Measurements from ENCODE around the gene CORIN. TPM values are rescaled to one million over a fixed set of nuclear protein-coding genes. Genes with fewer than 3 reads are reported as not detected.
"Not testable (repeated sequence)": the region's sequence is repeated elsewhere in the genome, so short reads cannot be mapped to it uniquely, and the experiment has no call there.

CORIN gene
- total and polyA plus RNA-seq, 4 donors: 1.4 to 1.9 (median 1.7) TPM

DNA sequence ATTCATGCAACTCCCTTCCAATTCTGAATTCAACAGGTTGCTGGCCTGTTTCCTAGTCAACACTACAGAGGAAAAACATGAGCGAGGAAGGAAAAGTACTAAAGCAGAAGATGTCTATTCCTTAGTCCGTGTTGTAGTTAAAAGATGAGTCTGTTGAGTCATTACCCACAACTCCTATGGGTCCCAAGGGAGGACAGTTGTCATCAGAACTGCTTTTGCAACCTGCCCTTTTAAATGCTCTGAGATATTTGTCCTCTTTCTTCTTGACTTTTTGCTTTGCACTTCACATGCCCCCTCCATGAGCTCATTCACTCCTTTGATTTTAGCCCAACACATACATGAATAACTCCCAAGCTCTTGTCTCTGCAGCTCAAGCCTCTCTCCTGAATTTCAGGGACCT, 119.2 kb downstream of the CORIN start:
- no peaks in the 10 kb centered on the region for H3K36me3 ChIP-seq (ENCODE audit: control insufficient read depth, insufficient read depth, low read length)
- WGBS (ENCODE audit: insufficient coverage): no CpG with 5 or more reads among the region's 2 CpGs
- H3K4me3 ChIP-seq (ENCODE audit: low read depth, low read length): no peak overlapping the region
- DNase-seq (ENCODE audit: low read depth in 4 of 6, low spot score in 6 of 6): no peak
- H3K4me1 ChIP-seq (ENCODE audit: control insufficient read depth, insufficient read depth, low read length): no peaks in the 10 kb centered on the region
- no peaks in the 10 kb centered on the region for H3K9me3 ChIP-seq (ENCODE audit: control insufficient read depth, insufficient read depth, low read length)
- no peak overlapping the region for H3K27ac ChIP-seq (ENCODE audit: low read depth, low read length)
- H3K27me3 ChIP-seq (ENCODE audit: control insufficient read depth, insufficient read depth, low read length): no peaks in the 10 kb centered on the region

DNA sequence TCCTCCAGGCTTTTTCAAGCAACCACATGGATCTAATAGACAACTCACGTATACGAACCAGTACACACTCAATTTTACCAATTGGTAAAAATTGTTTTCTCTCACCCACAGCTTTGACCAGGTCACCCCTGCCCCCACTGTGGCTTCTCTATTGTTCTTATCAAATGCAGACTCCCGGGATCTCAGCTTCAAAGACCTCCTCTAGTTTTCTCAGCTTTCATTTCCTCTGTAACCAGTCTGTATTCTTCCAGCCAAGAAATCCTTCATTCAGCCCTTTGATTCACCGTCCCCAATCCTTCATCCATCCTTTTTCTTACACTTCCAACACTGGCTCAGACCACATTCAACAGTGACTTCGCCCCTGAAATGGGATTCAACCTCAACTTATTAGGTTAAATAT, 120.7 kb downstream of the CORIN start:
- WGBS (ENCODE audit: insufficient coverage): 31% methylated on average over 4 of the region's 5 CpGs
- Histone ChIP-seq H3K36me3 (ENCODE audit: control insufficient read depth, insufficient read depth, low read length) (no peaks in the 10 kb centered on the region), H3K4me1 (ENCODE audit: control insufficient read depth, insufficient read depth, low read length) (no peaks in the 10 kb centered on the region), H3K27ac (ENCODE audit: low read depth, low read length) (no peak overlapping the region), H3K9me3 (ENCODE audit: control insufficient read depth, insufficient read depth, low read length) (no peaks in the 10 kb centered on the region), H3K4me3 (ENCODE audit: low read depth, low read length) (no peak overlapping the region), H3K27me3 (ENCODE audit: control insufficient read depth, insufficient read depth, low read length) (no peaks in the 10 kb centered on the region)
- DNase-seq (ENCODE audit: low read depth in 4 of 6, low spot score in 6 of 6): no peak

DNA sequence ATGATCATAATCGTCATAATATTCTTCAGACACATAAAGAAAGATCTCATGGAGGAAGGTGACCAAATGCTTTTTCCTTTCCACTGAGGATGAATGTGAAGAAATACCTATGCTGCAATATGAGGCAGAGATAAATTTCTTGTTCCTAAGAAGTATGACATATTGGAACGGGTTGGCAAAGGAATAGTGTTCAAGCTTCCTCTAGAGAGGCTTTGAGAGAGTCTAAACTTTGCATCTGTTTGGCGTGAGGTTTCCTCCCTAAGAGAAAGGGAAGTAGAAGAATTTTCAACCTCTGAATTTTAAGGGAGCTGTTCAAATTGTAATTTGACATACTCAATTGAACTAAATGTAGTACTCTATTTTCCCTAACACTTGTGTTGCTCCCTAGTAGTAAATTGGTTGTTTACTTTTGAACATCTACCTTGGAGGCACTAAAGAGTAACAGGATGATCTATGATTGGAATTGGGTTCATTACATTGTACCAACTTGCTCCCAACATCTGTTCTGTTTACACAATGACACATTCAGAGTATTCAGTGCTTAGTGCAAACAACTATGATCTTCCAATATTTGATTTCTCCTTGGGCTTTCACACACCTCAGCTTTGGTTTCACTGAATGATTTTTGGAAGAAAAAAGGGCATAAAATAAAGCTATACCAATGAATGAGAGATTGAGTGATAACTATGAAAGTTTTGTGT, 122.0 kb downstream of the CORIN start:
- H3K4me3 ChIP-seq (ENCODE audit: low read depth, low read length): no peak overlapping the region
- H3K36me3 ChIP-seq (ENCODE audit: control insufficient read depth, insufficient read depth, low read length): no peaks in the 10 kb centered on the region
- H3K27ac ChIP-seq (ENCODE audit: low read depth, low read length): no peak overlapping the region
- DNase-seq (ENCODE audit: low read depth in 4 of 6, low spot score in 6 of 6): peak in 1 of 6 donors; percentile 50
- no peaks in the 10 kb centered on the region for H3K27me3 ChIP-seq (ENCODE audit: control insufficient read depth, insufficient read depth, low read length)
- WGBS (ENCODE audit: insufficient coverage): no CpG with 5 or more reads among the region's 3 CpGs
- H3K4me1 ChIP-seq (ENCODE audit: control insufficient read depth, insufficient read depth, low read length): no peaks in the 10 kb centered on the region
- no peaks in the 10 kb centered on the region for H3K9me3 ChIP-seq (ENCODE audit: control insufficient read depth, insufficient read depth, low read length)

DNA sequence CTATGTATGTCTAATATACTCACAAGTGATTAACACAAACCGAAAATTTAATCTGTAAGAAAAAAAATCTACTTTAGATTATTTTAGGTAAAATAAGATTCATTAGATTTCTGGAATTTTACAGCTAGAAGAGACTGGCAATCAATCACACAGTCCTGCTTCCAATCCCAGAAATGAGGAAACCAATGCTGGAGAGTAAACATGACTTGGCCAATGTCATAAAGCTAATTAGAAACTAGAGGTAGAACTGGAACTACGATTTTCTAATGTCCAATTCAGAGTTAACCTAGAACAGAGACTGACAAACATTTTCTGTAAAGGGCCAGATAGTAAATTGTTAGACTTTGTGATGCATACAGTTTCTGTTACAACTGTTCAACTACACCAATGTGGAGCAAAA, 123.6 kb downstream of the CORIN start:
- H3K36me3 ChIP-seq (ENCODE audit: control insufficient read depth, insufficient read depth, low read length): no peaks in the 10 kb centered on the region
- no peaks in the 10 kb centered on the region for H3K4me1 ChIP-seq (ENCODE audit: control insufficient read depth, insufficient read depth, low read length)
- H3K4me3 ChIP-seq (ENCODE audit: low read depth, low read length): no peak overlapping the region
- no peak for DNase-seq (ENCODE audit: low read depth in 4 of 6, low spot score in 6 of 6)
- no peaks in the 10 kb centered on the region for H3K27me3 ChIP-seq (ENCODE audit: control insufficient read depth, insufficient read depth, low read length)
- no CpG with 5 or more reads among the region's 2 CpGs for WGBS (ENCODE audit: insufficient coverage)
- H3K27ac ChIP-seq (ENCODE audit: low read depth, low read length): no peak overlapping the region
- H3K9me3 ChIP-seq (ENCODE audit: control insufficient read depth, insufficient read depth, low read length): no peaks in the 10 kb centered on the region

DNA sequence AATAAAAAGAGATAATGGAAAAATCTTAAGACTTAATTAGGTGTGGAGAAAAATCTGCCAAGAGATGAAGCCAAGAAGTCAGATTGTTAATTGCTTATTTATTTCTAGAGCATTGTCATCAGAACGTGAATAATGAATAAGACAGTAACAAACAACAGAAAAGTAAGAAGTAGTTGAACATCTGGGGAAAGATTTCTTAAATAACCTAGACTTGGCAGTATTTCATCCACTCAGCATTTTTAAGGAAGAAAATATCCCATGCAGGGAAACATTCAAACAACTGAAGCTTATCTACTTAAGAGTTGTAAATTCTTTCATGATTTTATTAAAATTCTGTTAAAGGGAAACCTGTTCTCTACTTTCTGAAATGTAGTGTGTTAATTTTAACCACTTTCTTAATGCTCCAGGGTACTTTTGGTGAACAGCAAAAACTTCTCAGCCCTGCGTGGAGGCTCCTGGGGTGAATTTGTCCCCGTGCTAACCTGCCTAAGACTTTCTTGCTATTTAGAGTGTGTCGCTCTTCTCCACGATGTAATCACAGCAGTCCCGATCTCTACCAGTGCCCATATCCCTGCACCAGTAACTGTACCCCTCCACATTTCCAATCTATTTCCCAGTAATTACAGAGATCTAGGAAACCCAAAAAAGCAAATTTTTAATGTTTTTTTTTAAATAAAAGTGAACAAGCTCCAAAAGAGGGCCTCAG, 124.6 kb downstream of the CORIN start:
- no peak overlapping the region for H3K27ac ChIP-seq (ENCODE audit: low read depth, low read length)
- WGBS (ENCODE audit: insufficient coverage): 60% methylated on average over 1 of the region's 6 CpGs
- DNase-seq (ENCODE audit: low read depth in 4 of 6, low spot score in 6 of 6): peak in 1 of 6 donors; percentile 27
- H3K4me3 ChIP-seq (ENCODE audit: low read depth, low read length): no peak overlapping the region
- no peaks in the 10 kb centered on the region for H3K36me3 ChIP-seq (ENCODE audit: control insufficient read depth, insufficient read depth, low read length)
- no peaks in the 10 kb centered on the region for H3K4me1 ChIP-seq (ENCODE audit: control insufficient read depth, insufficient read depth, low read length)
- H3K9me3 ChIP-seq (ENCODE audit: control insufficient read depth, insufficient read depth, low read length): no peaks in the 10 kb centered on the region
- H3K27me3 ChIP-seq (ENCODE audit: control insufficient read depth, insufficient read depth, low read length): no peaks in the 10 kb centered on the region

DNA sequence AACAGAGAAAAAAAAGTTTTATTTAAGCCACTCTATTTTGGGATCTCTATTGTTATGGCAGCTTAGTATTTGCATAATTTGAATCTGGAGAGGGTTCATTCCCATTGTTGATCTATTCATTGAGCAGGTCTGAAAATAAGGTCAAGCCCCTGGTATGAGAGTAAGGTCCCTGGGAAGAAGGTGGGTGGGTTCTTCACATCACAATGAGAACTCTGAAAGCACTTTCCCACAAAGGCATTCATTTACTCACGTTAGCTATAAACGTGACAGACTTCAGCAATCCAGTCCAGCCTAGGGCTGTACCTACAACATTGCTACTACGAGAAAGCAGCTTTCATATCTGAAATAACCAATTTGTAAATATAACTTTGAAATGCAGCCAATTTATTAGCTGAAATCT, 126.2 kb downstream of the CORIN start:
- 30% methylated on average over 2 of the region's 3 CpGs for WGBS (ENCODE audit: insufficient coverage)
- Histone ChIP-seq H3K27me3 (ENCODE audit: control insufficient read depth, insufficient read depth, low read length) (no peaks in the 10 kb centered on the region), H3K4me1 (ENCODE audit: control insufficient read depth, insufficient read depth, low read length) (no peaks in the 10 kb centered on the region), H3K36me3 (ENCODE audit: control insufficient read depth, insufficient read depth, low read length) (no peaks in the 10 kb centered on the region), H3K9me3 (ENCODE audit: control insufficient read depth, insufficient read depth, low read length) (no peaks in the 10 kb centered on the region), H3K4me3 (ENCODE audit: low read depth, low read length) (no peak overlapping the region), H3K27ac (ENCODE audit: low read depth, low read length) (no peak overlapping the region)
- no peak for DNase-seq (ENCODE audit: low read depth in 4 of 6, low spot score in 6 of 6)

DNA sequence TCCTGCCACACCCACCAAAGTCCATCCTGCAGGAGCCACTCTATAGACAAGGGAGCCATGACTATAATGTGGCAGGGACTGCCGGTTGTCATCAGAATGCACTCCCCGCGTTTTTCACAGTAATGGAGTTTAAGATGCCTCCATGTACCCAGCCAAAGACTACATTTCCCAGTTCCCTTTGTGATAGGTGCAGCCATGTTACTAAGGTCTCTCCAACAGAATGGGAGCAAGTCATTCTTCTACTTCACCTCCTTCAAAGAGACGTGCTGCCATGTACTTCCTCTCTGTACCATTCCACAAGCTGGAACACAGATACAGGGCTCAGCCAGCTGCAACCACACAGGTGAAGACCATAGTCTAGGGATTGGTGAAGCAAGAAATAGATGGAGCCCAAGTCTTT, 126.7 kb downstream of the CORIN start:
- no peaks in the 10 kb centered on the region for H3K36me3 ChIP-seq (ENCODE audit: control insufficient read depth, insufficient read depth, low read length)
- H3K9me3 ChIP-seq (ENCODE audit: control insufficient read depth, insufficient read depth, low read length): no peaks in the 10 kb centered on the region
- H3K27me3 ChIP-seq (ENCODE audit: control insufficient read depth, insufficient read depth, low read length): no peaks in the 10 kb centered on the region
- WGBS (ENCODE audit: insufficient coverage): 96% methylated on average over 3 of the region's 4 CpGs
- H3K4me1 ChIP-seq (ENCODE audit: control insufficient read depth, insufficient read depth, low read length): no peaks in the 10 kb centered on the region
- H3K27ac ChIP-seq (ENCODE audit: low read depth, low read length): no peak overlapping the region
- no peak for DNase-seq (ENCODE audit: low read depth in 4 of 6, low spot score in 6 of 6)
- no peak overlapping the region for H3K4me3 ChIP-seq (ENCODE audit: low read depth, low read length)

DNA sequence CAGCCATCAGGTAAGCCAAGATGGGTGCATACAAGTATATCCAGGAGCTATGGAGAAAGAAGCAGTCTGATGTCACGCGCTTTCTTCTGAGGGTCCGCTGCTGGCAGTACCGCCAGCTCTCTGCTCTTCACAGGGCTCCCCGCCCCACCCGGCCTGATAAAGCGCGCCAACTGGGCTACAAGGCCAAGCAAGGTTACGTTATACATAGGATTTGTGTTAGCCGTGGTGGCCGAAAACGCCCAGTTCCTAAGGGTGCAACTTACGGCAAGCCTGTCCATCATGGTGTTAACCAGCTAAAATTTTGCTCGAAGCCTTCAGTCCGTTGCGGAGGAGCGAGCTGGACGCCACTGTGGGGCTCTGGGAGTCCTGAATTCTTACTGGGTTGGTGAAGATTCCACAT, 131.5 kb downstream of the CORIN start:
- H3K36me3 ChIP-seq (ENCODE audit: control insufficient read depth, insufficient read depth, low read length); H3K9me3 ChIP-seq (ENCODE audit: control insufficient read depth, insufficient read depth, low read length); H3K27me3 ChIP-seq (ENCODE audit: control insufficient read depth, insufficient read depth, low read length); DNase-seq (ENCODE audit: low read depth in 4 of 6, low spot score in 6 of 6); H3K4me1 ChIP-seq (ENCODE audit: control insufficient read depth, insufficient read depth, low read length); H3K27ac ChIP-seq (ENCODE audit: low read depth, low read length); H3K4me3 ChIP-seq (ENCODE audit: low read depth, low read length): not testable (repeated sequence)
- WGBS (ENCODE audit: insufficient coverage): over 99% methylated on average over 13 of the region's 18 CpGs

DNA sequence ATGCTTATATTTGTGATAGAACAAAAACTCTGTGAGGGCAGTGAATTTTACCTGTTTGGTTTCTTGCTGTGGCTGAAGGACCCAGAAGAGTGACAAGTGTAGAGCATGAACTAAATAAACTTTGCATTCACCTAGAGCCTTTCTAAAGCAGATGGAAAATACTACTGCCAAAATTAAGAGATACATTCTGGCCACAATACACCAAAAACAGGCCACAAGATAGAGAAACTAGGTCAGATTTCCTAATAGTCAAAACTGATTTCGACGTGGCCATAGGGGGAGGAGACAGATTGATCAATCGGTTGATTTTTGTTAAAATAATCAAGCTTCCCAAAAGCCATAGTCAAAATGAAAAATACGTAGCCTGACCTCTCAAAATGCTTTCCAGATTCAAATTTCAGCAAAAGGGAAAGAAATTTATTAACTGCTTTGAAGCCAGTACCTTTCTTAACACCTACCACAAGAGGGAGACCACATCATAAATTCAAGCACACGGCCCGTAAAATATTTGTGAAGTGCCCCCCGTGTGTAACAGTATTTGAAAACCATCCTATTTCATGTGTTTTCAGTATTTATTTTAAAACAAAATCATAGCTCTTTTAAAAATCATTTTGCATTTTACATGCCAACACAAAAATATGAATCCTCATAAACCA, 132.4 kb downstream of the CORIN start:
- WGBS (ENCODE audit: insufficient coverage): 100% methylated on average over 1 of the region's 7 CpGs
- Histone ChIP-seq H3K4me1 (ENCODE audit: control insufficient read depth, insufficient read depth, low read length) (no peaks in the 10 kb centered on the region), H3K4me3 (ENCODE audit: low read depth, low read length) (no peak overlapping the region), H3K36me3 (ENCODE audit: control insufficient read depth, insufficient read depth, low read length) (no peaks in the 10 kb centered on the region), H3K27me3 (ENCODE audit: control insufficient read depth, insufficient read depth, low read length) (no peaks in the 10 kb centered on the region), H3K27ac (ENCODE audit: low read depth, low read length) (no peak overlapping the region), H3K9me3 (ENCODE audit: control insufficient read depth, insufficient read depth, low read length) (no peaks in the 10 kb centered on the region)
- no peak for DNase-seq (ENCODE audit: low read depth in 4 of 6, low spot score in 6 of 6)
